K562 (cell line): Measurements from ENCODE around the gene ZNF408. TPM values are rescaled to one million over a fixed set of nuclear protein-coding genes. Genes with fewer than 3 reads are reported as not detected.

ENCODE experiments used
- BCOR ChIP-seq: fragments of 450-650 bp; IDR thresholded peaks from 2 replicates; pipeline ENCODE4 v1.6.1; 2016
- BRCA1 ChIP-seq, 2 experiments: fragments of 450-650 bp in 1 of 2; sonication (generic) in 1 of 2; formaldehyde crosslinking in 1 of 2; IDR thresholded peaks; 2 replicates each; pipeline versions ENCODE4 v1.5.0 to v1.6.1; 2017 to 2020; ENCODE audit warnings: mild to moderate bottlenecking in 1 of 2, missing genetic modification reagents in 1 of 2
- BRF1 ChIP-seq: IDR thresholded peaks from 3 replicates; pipeline ENCODE4 v1.6.1; 2011; ENCODE audit warnings: borderline replicate concordance, mild to moderate bottlenecking; ENCODE audit not compliant: insufficient read length; ENCODE audit errors: extremely low read depth
- CBX1 ChIP-seq: sonication (generic); IDR thresholded peaks from 2 replicates; pipeline ENCODE4 v1.6.1; 2016; ENCODE audit warnings: antibody characterized with exemption, low read depth, mild to moderate bottlenecking
- CREB1 ChIP-seq, 2 experiments: sonication (generic) in 1 of 2; formaldehyde crosslinking in 1 of 2; IDR thresholded peaks; 2 replicates each; pipeline versions ENCODE4 v1.6.1 to v1.8.0; 2012 to 2022; ENCODE audit warnings: inconsistent platforms in 1 of 2, mild to moderate bottlenecking in 1 of 2, missing genetic modification reagents in 1 of 2, moderate library complexity in 1 of 2
- ERF ChIP-seq: fragments of 450-650 bp; formaldehyde crosslinking; IDR thresholded peaks from 2 replicates; pipeline ENCODE4 v1.4.0; 2020; ENCODE audit warnings: mild to moderate bottlenecking, mixed read lengths
- FOXP1 ChIP-seq: sonication (generic); formaldehyde crosslinking; IDR thresholded peaks from 2 replicates; pipeline ENCODE4 v1.8.0; 2022; ENCODE audit warnings: mild to moderate bottlenecking, missing genetic modification reagents
- IRF2 ChIP-seq: sonication (generic); formaldehyde crosslinking; IDR thresholded peaks from 2 replicates; pipeline ENCODE4 v1.8.1; 2022; ENCODE audit warnings: mild to moderate bottlenecking, missing genetic modification reagents
- POLR2AphosphoS5 ChIP-seq: IDR thresholded peaks from 2 replicates; pipeline ENCODE4 v1.6.1; 2011; ENCODE audit warnings: mild to moderate bottlenecking, low read depth, low read length, moderate library complexity; ENCODE audit not compliant: control insufficient read depth, insufficient read depth
- SMARCA5 ChIP-seq: fragments of 450-650 bp; IDR thresholded peaks from 2 replicates; pipeline ENCODE4 v1.6.1; 2016
- SRSF7 ChIP-seq: fragments of 200-400 bp; formaldehyde crosslinking; optimal IDR thresholded peaks from 2 replicates; pipeline ENCODE3; 2017; ENCODE audit warnings: mild to moderate bottlenecking, low read depth, low read length
- TEAD4 ChIP-seq, 2 experiments: sonication (generic) in 1 of 2; formaldehyde crosslinking in 1 of 2; IDR thresholded peaks; 2 replicates each; pipeline versions ENCODE4 v1.6.1 to v1.8.0; 2012 to 2022; ENCODE audit warnings: borderline replicate concordance in 1 of 2, inconsistent platforms in 1 of 2, low read length in 1 of 2, mild to moderate bottlenecking in 1 of 2, missing genetic modification reagents in 1 of 2
- XRCC5 ChIP-seq: fragments of 200-400 bp; formaldehyde crosslinking; IDR thresholded peaks from 2 replicates; pipeline ENCODE4 v1.6.1; 2017; ENCODE audit warnings: low read depth, mild to moderate bottlenecking, low read length
- ZBTB40 ChIP-seq, 2 experiments: fragments of 450-650 bp in 1 of 2; sonication (generic) in 1 of 2; formaldehyde crosslinking in 1 of 2; IDR thresholded peaks; 2 replicates each; pipeline versions ENCODE4 v1.7.1 to v1.9.0; 2016 to 2022; ENCODE audit warnings: inconsistent platforms in 1 of 2, mild to moderate bottlenecking in 1 of 2, missing genetic modification reagents in 1 of 2
- ZSCAN29 ChIP-seq: fragments of 450-650 bp; IDR thresholded peaks from 2 replicates; pipeline ENCODE4 v1.6.1; 2017
- polyA plus RNA-seq, 8 experiments: library from polyadenylated mRNA; depleted of rRNA in 4 of 8; stranded (reverse) in 5 of 8; unstranded in 3 of 8; fragments of >200 nt; fragmentation: Nextera tagmentation in 2 of 8; fragmentation: Illumina TruSeq in 1 of 8; extraction: Ambion mirVana in 2 of 8; extraction: Trizol in 1 of 8; gene quantifications; 2 replicates each; pipeline versions ENCODE4 v1.2.1 to v1.2.3, GENCODE V29; 2011 to 2014; ENCODE audit warnings: inconsistent platforms in 1 of 8, missing spikeins in 1 of 8
- total RNA-seq, 7 experiments: library from RNA; depleted of rRNA in 6 of 7; stranded (reverse); fragments of >200 nt in 6 of 7; fragmentation: Illumina TruSeq in 2 of 7; extraction: Trizol in 2 of 7; gene quantifications; 2 replicates each; pipeline versions ENCODE4 v1.2.1 to v1.2.3, GENCODE V29; 2011 to 2021; ENCODE audit warnings: low replicate concordance in 1 of 7

ZNF408 gene
- total and polyA plus RNA-seq, 9 of the 15 experiments (the other 6 are each of a cell fraction or from before 2014, with no cell fraction given): 0.15 to 18.4 (median 7.4) TPM

- TF ChIP-seq ZBTB40 (IDR thresholded peaks at IDR 0.05) (no peak), ZBTB40 (CRISPR knock-in tag; IDR thresholded peaks at IDR 0.05) (no peak), ERF (CRISPR knock-in tag) (no peak), BRF1 (no peak), TEAD4 (IDR thresholded peaks at IDR 0.05; ENCODE audit: low read length) (no peak), TEAD4 (CRISPR knock-in tag; IDR thresholded peaks at IDR 0.05; ENCODE audit: borderline replicate concordance) (no peak), XRCC5 (no peak), SRSF7 (no peak), ZSCAN29 (no peak), FOXP1 (no peak), CBX1 (no peak), BCOR (peak; percentile 84), CREB1 (IDR thresholded peaks at IDR 0.05) (no peak), CREB1 (CRISPR knock-in tag; IDR thresholded peaks at IDR 0.05) (no peak), IRF2 (no peak), BRCA1 (IDR thresholded peaks at IDR 0.05) (no peak), BRCA1 (CRISPR knock-in tag; IDR thresholded peaks at IDR 0.05) (no peak), SMARCA5 (peak; percentile 86; the same call in 1 of the 2 replicates), POLR2AphosphoS5 (no peak)
Observed at GRCh38 chr11:46682773-46683752, 17.8 kb upstream of the ZNF408 start (continued).
